Epithelial cell of prostate (primary cell): Measurements from ENCODE around the gene NLRP12.
A peak's percentile ranks its signal among the peaks of the same experiment; 100 is the strongest.
"Not testable (repeated sequence)": the region's sequence is repeated elsewhere in the genome, so short reads cannot be mapped to it uniquely, and the experiment has no call there.

Experiments
- DNase-seq: peaks from one replicate; pipeline ENCODE4 v3.0.0-alpha.2; 2011; ENCODE audit warnings: low read depth, low spot score
- H3K27ac ChIP-seq: fragments of 450-650 bp; 2 replicates; pipeline ENCODE4 v1.5.1; 2017; ENCODE audit warnings: mild to moderate bottlenecking

NLRP12 gene

GRCh38 chr19:53824134-53824611 lies at the start of gene NLRP12:
Gene NLRP12 (minus strand): TSS chr19:53824314. CDS start chr19:53824174, 140 bp downstream.
- no peak for DNase-seq
- H3K27ac ChIP-seq, result no peak within 1 kb of the TSS

- DNase-seq, result no peak
- H3K27ac ChIP-seq, result no peak overlapping the region
Measured at GRCh38 chr19:53872762-53873161, 48.6 kb upstream of the NLRP12 start.

GRCh38 chr19:53871454-53871853 lies 47.3 kb upstream of the NLRP12 start:
- H3K27ac ChIP-seq, result no peak overlapping the region

GRCh38 chr19:53870485-53870844 lies 46.4 kb upstream of the NLRP12 start:
- DNase-seq, result no peak
- H3K27ac ChIP-seq, result no peak overlapping the region

More at GRCh38 chr19:53871454-53871853, 47.3 kb upstream of the NLRP12 start:
- DNase-seq, result no peak

GRCh38 chr19:53869805-53870484 lies 45.8 kb upstream of the NLRP12 start:
- peak overlapping the region; percentile 63 for H3K27ac ChIP-seq
- DNase-seq, result not testable (repeated sequence)

- no peak for DNase-seq
- peak overlapping the region; percentile 63 for H3K27ac ChIP-seq
Measured at GRCh38 chr19:53868892-53869804, 45.0 kb upstream of the NLRP12 start.

- peak overlapping the region; percentile 63 for H3K27ac ChIP-seq
- no peak for DNase-seq
Measured at GRCh38 chr19:53868091-53868891, 44.2 kb upstream of the NLRP12 start.

GRCh38 chr19:53867225-53868090 lies 43.3 kb upstream of the NLRP12 start, which contains the start of gene MYADM:
Gene MYADM (plus strand): TSS chr19:53867883. CDS start chr19:53873530, 5,647 bp downstream.
- peak within 1 kb of the TSS; percentile 63 for H3K27ac ChIP-seq
- DNase-seq, result peak; percentile 72

- peak overlapping the region; percentile 63 for H3K27ac ChIP-seq
- DNase-seq, result no peak
Measured at GRCh38 chr19:53866865-53867224, 42.7 kb upstream of the NLRP12 start.

- peak overlapping the region; percentile 63 for H3K27ac ChIP-seq
- no peak for DNase-seq
Measured at GRCh38 chr19:53865918-53866864, 42.1 kb upstream of the NLRP12 start.

- H3K27ac ChIP-seq, result no peak overlapping the region
- no peak for DNase-seq
Measured at GRCh38 chr19:53865523-53865917, 41.4 kb upstream of the NLRP12 start.

- no peak overlapping the region for H3K27ac ChIP-seq
Measured at GRCh38 chr19:53864308-53864836, 40.3 kb upstream of the NLRP12 start.

GRCh38 chr19:53853707-53854106 lies 29.6 kb upstream of the NLRP12 start:
- H3K27ac ChIP-seq, result no peak overlapping the region
- DNase-seq, result no peak

More at GRCh38 chr19:53864308-53864836, 40.3 kb upstream of the NLRP12 start:
- no peak for DNase-seq

GRCh38 chr19:53849237-53849676 lies 25.1 kb upstream of the NLRP12 start:
- DNase-seq, result no peak
- H3K27ac ChIP-seq, result no peak overlapping the region

GRCh38 chr19:53847555-53847954 lies 23.4 kb upstream of the NLRP12 start:
- no peak for DNase-seq
- no peak overlapping the region for H3K27ac ChIP-seq

- no peak for DNase-seq
Measured at GRCh38 chr19:53844849-53845246, 20.7 kb upstream of the NLRP12 start.

GRCh38 chr19:53840914-53841313 lies 16.8 kb upstream of the NLRP12 start:
- peak; percentile 70 for DNase-seq
- peak overlapping the region; percentile 75 for H3K27ac ChIP-seq

More at GRCh38 chr19:53844849-53845246, 20.7 kb upstream of the NLRP12 start:
- H3K27ac ChIP-seq, result no peak overlapping the region

- DNase-seq, result not testable (repeated sequence)
- H3K27ac ChIP-seq, result peak overlapping the region; percentile 75
Measured at GRCh38 chr19:53840241-53840640, 16.1 kb upstream of the NLRP12 start.
